GM18508 (cell line): ENCODE data around the gene CADM2.

Experiments used
- ATAC-seq: cut with Tn5 transposase; IDR thresholded peaks from one replicate; pipeline ENCODE4 v1.9.1; 2021; ENCODE audit warnings: moderate number of reproducible peaks; ENCODE audit not compliant: insufficient read depth, unreplicated experiment

The CADM2 gene

DNA sequence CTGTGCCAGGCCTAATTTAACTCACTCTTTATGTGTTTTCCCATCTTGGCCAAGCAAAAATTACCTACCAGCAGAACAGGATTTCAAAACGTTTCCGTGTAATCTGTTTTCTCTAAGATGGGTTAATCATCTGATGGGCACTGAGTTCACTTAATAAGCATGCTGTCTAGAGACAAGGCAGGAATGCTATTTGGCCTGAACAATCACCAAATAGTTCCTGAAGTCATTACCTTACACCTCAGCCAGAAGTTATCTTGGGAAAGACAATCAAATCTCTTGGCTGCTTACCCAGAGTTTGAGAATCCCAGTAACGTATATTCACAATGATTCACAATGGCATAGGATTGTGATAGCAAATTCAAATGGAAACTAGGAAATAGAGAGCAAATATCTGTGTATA lies 779.1 kb downstream of the CADM2 start:
- no peak for ATAC-seq

GRCh38 chr3:85740561-85740960 lies 781.8 kb downstream of the CADM2 start:
- ATAC-seq: no peak

DNA sequence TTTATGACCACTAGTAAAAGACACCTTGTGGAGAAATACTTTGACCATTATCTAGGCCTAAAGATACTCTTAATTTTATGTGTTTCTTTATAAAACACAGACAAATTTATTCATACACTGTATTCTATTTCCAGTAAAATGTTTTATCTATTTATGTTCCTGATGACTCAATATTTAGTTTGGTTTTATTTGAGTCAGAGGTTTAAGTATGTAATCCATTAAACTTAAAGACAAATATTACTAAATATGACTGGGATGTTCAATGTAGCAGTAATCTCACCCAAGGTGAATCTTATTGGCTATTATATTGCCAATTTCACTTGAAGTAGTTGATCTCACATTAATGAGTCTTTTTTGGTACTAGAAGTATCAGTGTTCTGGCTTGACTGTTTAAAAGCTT lies 799.7 kb downstream of the CADM2 start:
- no peak for ATAC-seq

DNA sequence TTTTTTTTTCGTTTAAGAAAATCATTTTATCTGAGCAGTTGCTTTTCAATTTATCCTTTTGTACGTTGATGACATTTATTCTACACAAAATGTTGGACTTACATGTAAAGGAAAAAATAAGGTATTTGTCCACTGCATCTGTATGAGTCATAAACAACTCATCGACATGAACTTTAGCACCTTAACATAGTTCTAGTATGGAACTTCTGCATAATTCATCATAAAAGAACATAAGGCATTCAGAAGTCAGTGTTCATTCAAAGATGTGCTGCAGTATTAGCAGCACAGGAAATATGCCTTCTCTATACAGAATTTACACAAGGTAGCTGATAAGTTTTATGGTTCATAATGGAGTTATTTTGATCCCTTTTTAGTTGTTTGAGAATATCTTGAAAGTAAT lies 801.6 kb downstream of the CADM2 start:
- ATAC-seq: no peak

- no peak for ATAC-seq
These were observed 822.0 kb downstream of the CADM2 start for GRCh38 chr3:85780806-85781205.

DNA sequence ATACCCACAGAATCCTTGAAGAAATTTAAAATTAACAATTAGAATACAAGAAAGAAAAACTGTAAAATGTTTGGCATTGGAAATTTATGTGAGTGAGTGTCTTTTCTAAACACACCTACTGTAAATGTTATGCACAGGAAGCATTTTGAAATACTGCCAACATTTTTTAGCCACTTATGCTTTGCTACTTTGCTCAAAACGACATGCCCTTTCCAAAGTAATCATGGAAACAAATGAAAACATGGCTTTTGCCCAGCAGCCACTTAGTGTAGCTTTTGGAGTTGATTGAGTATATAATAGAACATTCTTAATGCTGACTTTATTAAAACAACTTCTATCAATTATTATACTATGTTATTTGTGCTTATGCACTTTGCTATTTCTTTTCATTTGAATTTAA lies 823.0 kb downstream of the CADM2 start:
- no peak for ATAC-seq

- ATAC-seq: no peak
These were observed 824.5 kb downstream of the CADM2 start for GRCh38 chr3:85783291-85783690.

GRCh38 chr3:85785766-85786165 lies 827.0 kb downstream of the CADM2 start:
- ATAC-seq: no peak

- no peak for ATAC-seq
These were observed 831.7 kb downstream of the CADM2 start for GRCh38 chr3:85790445-85791030.

DNA sequence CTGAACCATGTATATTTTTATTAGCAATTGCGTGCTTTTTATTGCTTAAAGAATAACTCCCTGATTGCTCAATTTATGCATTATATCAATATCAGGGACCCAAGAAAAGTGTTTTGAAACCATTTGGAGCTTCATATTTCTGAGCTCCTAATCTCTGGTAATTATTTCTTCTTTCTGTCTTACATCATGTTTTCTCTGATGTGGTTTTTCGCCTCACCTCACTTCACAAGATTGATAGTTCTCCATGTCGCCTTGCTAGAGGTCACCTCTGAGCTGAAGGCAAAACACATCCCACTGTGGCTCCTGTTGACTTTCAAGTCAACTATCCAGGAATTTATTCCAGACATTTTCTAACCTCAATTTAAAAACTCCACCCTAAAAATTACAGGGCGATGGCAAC lies 837.4 kb downstream of the CADM2 start:
- no peak for ATAC-seq

DNA sequence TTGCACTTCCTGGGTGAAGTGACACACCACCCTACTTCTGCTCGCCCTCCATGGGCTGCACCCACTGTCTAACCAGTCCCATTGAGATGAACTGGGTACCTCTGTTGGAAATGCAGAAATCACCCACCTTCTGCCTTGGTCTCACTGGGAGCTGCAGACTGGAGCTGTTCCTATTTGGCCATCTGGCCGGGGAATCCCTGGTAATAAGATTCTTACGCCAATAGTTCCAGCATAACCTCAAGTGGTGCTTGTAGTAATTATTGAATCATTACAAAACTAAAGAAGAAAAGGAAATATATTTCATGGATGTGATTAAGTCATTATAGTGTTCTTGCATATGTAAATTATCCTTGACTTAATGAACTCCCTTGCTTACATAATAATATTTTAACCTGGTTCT lies 841.9 kb downstream of the CADM2 start:
- ATAC-seq: no peak

DNA sequence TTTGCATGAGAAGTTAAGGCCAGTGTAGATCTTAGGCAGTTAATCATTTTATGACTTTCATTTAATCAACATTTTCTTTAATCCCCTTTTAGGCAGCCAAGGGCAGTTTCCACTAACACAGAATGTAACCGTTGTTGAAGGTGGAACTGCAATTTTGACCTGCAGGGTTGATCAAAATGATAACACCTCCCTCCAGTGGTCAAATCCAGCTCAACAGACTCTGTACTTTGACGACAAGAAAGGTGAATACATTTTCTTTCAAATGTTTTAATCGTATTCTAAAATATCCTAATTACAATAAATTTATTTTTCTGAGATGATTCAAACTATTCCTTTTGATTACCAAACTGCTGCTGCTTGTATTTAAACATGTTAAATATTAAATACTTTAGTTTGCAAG lies 843.2 kb downstream of the CADM2 start:
- no peak for ATAC-seq

- ATAC-seq: no peak
These were observed 850.0 kb downstream of the CADM2 start for GRCh38 chr3:85808755-85809154.

- ATAC-seq: no peak
These were observed 862.5 kb downstream of the CADM2 start for GRCh38 chr3:85821130-85821756.

GRCh38 chr3:85835857-85836440 lies 877.2 kb downstream of the CADM2 start:
- no peak for ATAC-seq

- ATAC-seq: no peak
These were observed 878.6 kb downstream of the CADM2 start for GRCh38 chr3:85837402-85837801.

DNA sequence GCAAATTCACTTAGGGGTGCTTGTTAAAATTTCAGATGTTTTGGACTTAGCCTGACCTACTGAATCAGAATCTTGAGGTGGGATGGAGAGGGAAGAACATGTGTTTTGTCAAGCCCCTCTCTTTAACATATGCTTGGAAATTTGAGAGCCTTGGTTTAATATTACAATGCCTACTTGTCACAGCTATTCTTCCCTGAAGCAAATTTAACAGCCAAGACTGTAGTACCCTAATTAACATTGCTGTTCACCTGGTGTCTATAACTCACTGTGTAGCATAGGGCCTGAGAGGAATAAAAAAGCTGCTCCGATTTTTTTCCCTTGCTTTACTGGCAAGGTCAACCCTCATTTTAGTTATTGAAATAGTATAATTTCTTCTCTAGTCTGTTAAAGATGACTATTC lies 880.1 kb downstream of the CADM2 start:
- ATAC-seq: no peak

- no peak for ATAC-seq
These were observed 883.3 kb downstream of the CADM2 start for GRCh38 chr3:85842081-85842480.

GRCh38 chr3:85846940-85847339 lies 888.2 kb downstream of the CADM2 start:
- ATAC-seq: no peak

DNA sequence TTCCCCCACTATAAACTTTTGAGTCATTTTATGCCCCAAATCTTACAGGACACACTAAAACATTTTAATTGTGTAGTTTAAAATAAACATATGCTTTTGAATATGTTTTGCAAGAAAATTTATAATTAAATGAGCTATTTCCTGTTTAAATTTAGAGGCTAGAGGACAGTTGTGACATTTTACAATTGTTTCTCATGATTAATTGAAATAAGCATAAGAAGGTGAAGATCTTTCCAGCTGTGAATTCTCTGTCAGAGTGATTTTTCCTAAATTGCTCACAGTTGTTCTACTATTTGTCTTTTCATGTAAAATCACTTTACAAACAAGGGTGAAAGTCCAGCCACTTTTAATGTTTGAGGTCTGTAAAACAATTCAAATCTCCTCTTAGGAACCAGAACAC lies 892.3 kb downstream of the CADM2 start:
- no peak for ATAC-seq

DNA sequence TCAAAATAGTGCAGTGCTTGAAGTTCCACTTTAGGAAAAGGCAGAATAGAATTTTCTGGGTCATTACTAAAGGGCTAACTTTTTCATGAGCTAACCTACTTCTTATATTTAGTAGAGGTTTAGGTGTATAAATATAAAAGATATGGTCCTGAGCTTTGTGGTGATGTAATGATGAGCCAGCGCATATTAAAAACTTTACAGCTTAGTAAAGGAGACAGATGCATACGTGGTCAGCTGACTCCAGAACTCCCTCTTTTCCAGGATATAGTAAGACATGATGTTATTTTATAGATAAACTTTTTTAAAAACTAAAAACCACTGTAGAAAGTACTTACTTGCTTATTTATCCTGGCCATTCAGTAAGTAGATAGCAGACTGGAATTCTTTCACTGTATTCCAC lies 895.0 kb downstream of the CADM2 start:
- ATAC-seq: no peak

GRCh38 chr3:85862893-85863455 lies 904.2 kb downstream of the CADM2 start:
- no peak for ATAC-seq
